SJSA1 (cell line): ENCODE measurements around the gene SCN9A. TPM values are rescaled to one million over a fixed set of nuclear protein-coding genes. Genes with fewer than 3 reads are reported as not detected.
A peak's percentile ranks its signal among the peaks of the same experiment; 100 is the strongest.
"Not testable (repeated sequence)": the region's sequence is repeated elsewhere in the genome, so short reads cannot be mapped to it uniquely, and the experiment has no call there.

ENCODE experiments used
- DNase-seq, 2 experiments: peaks; one replicate each; pipeline ENCODE4 v3.0.0-alpha.2; 2015 to 2020; ENCODE audit warnings: low spot score in 2 of 2, low read depth in 1 of 2
- H3K27ac ChIP-seq: fragments of 250-450 bp; sonication (Bioruptor Pico); 2 replicates; pipeline ENCODE4 v1.5.1; 2020; ENCODE audit warnings: mild to moderate bottlenecking, moderate library complexity
- H3K27me3 ChIP-seq: fragments of 250-450 bp; sonication (Bioruptor Pico); replicated peaks from 2 replicates; pipeline ENCODE4 v1.5.1; 2020; ENCODE audit warnings: mild to moderate bottlenecking, moderate library complexity
- H3K36me3 ChIP-seq: fragments of 250-450 bp; sonication (Bioruptor Pico); 2 replicates; pipeline ENCODE4 v1.5.1; 2020; ENCODE audit warnings: mild to moderate bottlenecking
- H3K4me1 ChIP-seq: fragments of 250-450 bp; sonication (Bioruptor Pico); replicated peaks from 2 replicates; pipeline ENCODE4 v1.6.1; 2021; ENCODE audit warnings: mild to moderate bottlenecking
- H3K4me3 ChIP-seq: fragments of 250-450 bp; sonication (Bioruptor Pico); 2 replicates; pipeline ENCODE4 v1.5.1; 2020; ENCODE audit warnings: mild to moderate bottlenecking
- H3K9me3 ChIP-seq: fragments of 250-450 bp; sonication (Bioruptor Pico); replicated peaks from 2 replicates; pipeline ENCODE4 v1.5.1; 2020; ENCODE audit warnings: mild to moderate bottlenecking
- total RNA-seq: library from RNA; depleted of rRNA; stranded (reverse); fragments of >200 nt; shearing (Covaris generic); gene quantifications from 2 replicates; pipeline ENCODE4 v1.2.3, GENCODE V29; 2014; rRNA removed

SCN9A gene
- 11.5 and 19.9 TPM in 2 replicates for total RNA-seq

DNA sequence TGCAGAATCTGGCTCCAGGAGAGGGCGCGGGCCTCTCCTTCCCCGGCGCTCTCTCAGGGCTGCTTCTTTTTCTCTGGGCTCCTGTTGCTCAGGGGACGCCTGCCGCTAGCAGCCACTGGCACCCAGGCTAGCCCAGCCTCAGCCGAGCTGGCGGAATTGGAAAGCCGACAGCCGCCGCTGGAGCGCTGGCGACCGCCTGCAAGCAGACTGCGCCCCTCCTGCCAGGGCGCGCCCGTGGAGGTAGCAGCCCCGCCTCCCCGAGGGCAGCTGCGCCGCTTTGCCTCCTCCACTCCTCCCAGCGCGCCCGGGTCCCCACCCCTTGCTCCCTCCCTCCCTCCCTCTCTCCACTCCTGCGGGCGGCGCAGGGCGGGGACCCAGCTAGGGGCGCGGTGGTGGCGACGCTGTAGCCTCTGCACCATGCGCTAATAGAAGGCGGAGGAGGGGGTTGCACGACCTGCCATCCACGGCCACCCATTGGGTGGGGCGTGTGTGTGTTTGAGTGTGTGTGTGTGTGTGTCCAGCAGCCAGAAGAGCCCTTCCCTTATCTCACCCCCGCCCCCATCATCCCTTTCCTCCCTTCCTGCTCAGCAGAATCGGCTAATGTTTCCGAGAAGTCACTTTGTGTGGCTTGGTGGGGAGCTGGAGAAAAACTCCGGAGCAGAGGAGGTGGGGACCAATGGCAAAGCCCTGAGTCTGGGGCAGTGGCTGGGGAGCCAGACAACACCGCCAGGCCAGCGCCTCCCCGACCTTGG lies at the start of gene SCN9A:
Gene SCN9A, minus strand, starts transcription at position 209 of the 752 bp plus-strand sequence. CDS start 64,188 bp downstream, outside the sequence.
- peaks cover 28% of the 10 kb centered on the region for H3K4me1 ChIP-seq
- peak within 1 kb of the TSS; percentile 54 for H3K4me3 ChIP-seq
- no peaks in the 10 kb centered on the region for H3K36me3 ChIP-seq
- no peaks in the 10 kb centered on the region for H3K27me3 ChIP-seq
- no peaks in the 10 kb centered on the region for H3K9me3 ChIP-seq
- peak; percentile 85 to 90 for DNase-seq
- H3K27ac ChIP-seq: peak within 1 kb of the TSS; percentile 46

DNA sequence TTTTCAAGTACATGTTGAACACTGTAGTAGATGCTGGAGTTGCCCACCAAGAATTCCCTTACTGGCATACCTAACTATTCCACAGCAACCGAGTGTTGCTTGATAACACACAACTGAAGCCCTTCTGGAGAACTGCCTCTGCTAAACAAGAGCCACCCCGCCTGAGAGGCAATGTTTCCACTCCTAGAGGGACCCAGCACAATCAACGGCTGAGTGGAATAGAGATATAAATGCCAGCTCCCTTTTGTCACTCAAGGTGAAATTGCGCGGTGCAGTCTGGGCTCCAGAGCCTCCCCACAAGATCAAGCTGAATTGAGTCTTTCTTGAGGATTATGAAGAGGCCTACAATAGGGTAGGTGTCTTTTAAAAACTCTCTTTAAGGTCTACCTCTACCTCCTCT lies 49.1 kb upstream of the SCN9A start:
- Histone ChIP-seq H3K36me3 (no peaks in the 10 kb centered on the region), H3K9me3 (no peaks in the 10 kb centered on the region), H3K4me3 (no peak overlapping the region), H3K4me1 (no peaks in the 10 kb centered on the region), H3K27me3 (no peaks in the 10 kb centered on the region), H3K27ac (no peak overlapping the region)
- no peak for DNase-seq

- H3K27ac ChIP-seq: no peak overlapping the region
- H3K4me1 ChIP-seq: no peaks in the 10 kb centered on the region
- DNase-seq: peak in 1 of 2 experiments; percentile 44
- no peaks in the 10 kb centered on the region for H3K27me3 ChIP-seq
- 0 out of 2 replicates have a peak, but pooled peaks cover 3% of the 10 kb centered on the region for H3K9me3 ChIP-seq
- H3K4me3 ChIP-seq: no peak overlapping the region
- no peaks in the 10 kb centered on the region for H3K36me3 ChIP-seq
Measured at GRCh38 chr2:166419616-166419934, 43.8 kb upstream of the SCN9A start.

GRCh38 chr2:166418853-166419615 lies 43.3 kb upstream of the SCN9A start:
- DNase-seq: no peak
- Histone ChIP-seq H3K4me1 (no peaks in the 10 kb centered on the region), H3K4me3 (no peak overlapping the region), H3K27me3 (no peaks in the 10 kb centered on the region), H3K27ac (no peak overlapping the region), H3K36me3 (no peaks in the 10 kb centered on the region), H3K9me3 (0 out of 2 replicates have a peak, but pooled peaks cover 3% of the 10 kb centered on the region)

- Histone ChIP-seq H3K36me3 (no peaks in the 10 kb centered on the region), H3K27me3 (no peaks in the 10 kb centered on the region), H3K9me3 (0 out of 2 replicates have a peak, but pooled peaks cover 3% of the 10 kb centered on the region), H3K4me3 (no peak overlapping the region), H3K4me1 (peaks cover 10% of the 10 kb centered on the region), H3K27ac (no peak overlapping the region)
- DNase-seq: no peak
Measured at GRCh38 chr2:166417669-166418068, 41.9 kb upstream of the SCN9A start.

- Histone ChIP-seq H3K27me3 (no peaks in the 10 kb centered on the region), H3K36me3 (no peaks in the 10 kb centered on the region), H3K4me1 (peaks cover 36% of the 10 kb centered on the region), H3K4me3 (no peak overlapping the region), H3K9me3 (no peaks in the 10 kb centered on the region), H3K27ac (peak overlapping the region; percentile 96)
- no peak for DNase-seq
Measured at GRCh38 chr2:166413255-166413654, 37.5 kb upstream of the SCN9A start.

- peak; percentile 61 to 80 for DNase-seq
- Histone ChIP-seq H3K4me1 (peaks cover 36% of the 10 kb centered on the region), H3K27me3 (no peaks in the 10 kb centered on the region), H3K9me3 (no peaks in the 10 kb centered on the region), H3K36me3 (no peaks in the 10 kb centered on the region), H3K27ac (peak overlapping the region; percentile 96), H3K4me3 (no peak overlapping the region)
Measured at GRCh38 chr2:166411473-166412230, 35.9 kb upstream of the SCN9A start.

DNA sequence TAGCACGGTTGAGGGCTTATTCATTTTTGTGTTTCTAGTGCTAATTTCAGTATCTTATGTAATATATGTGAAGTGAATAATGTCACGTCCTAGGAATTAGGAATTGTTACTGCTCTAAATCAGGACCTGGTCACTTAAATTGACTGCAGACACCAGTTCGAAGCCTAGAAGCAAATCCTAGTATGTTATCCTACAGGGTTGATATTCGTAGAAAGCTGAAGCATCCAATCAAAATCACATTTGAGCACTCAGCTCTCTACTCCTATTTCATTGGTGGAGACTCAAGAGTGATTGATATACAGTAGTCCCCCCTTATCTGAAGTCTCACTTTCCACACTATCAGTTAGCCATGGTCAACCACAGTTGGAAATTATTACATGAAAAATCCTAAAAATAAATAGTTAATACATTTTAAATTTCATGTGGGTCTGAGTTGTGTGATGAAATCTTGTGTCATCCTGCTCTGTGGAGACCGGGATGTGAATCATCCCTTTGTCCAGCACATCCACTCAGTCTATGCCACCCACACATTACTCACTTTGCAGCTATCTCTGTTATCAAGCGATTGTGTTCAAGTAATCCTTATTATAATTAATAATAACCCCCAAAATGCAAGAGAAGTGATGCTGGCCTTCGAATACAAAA lies 35.2 kb upstream of the SCN9A start:
- H3K36me3 ChIP-seq: no peaks in the 10 kb centered on the region
- H3K4me3 ChIP-seq: no peak overlapping the region
- no peaks in the 10 kb centered on the region for H3K9me3 ChIP-seq
- peaks cover 36% of the 10 kb centered on the region for H3K4me1 ChIP-seq
- peak; percentile 80 to 87 for DNase-seq
- no peaks in the 10 kb centered on the region for H3K27me3 ChIP-seq
- H3K27ac ChIP-seq: peak overlapping the region; percentile 96

DNA sequence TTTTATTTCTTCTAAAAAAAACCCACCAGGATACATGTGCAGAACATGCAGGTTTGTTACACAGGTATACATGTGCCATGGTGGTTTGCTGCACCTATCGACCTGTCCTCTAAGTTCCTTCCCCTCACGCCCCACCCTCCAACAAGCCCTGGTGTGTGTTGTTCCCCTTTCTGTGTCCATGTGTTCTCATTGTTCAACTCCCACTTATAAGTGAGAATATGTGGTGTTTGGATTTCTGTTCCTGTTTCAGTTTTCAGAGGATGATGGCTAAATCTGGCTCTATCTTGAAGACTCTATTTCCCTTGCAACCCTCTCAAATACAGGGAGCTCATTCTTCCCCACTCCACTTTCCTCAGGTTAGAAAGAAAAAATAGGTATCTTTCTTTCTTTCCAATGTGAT lies 32.0 kb upstream of the SCN9A start:
- H3K9me3 ChIP-seq, H3K4me3 ChIP-seq, H3K27me3 ChIP-seq, DNase-seq, H3K36me3 ChIP-seq, H3K27ac ChIP-seq: not testable (repeated sequence)
- peaks cover 41% of the 10 kb centered on the region for H3K4me1 ChIP-seq

DNA sequence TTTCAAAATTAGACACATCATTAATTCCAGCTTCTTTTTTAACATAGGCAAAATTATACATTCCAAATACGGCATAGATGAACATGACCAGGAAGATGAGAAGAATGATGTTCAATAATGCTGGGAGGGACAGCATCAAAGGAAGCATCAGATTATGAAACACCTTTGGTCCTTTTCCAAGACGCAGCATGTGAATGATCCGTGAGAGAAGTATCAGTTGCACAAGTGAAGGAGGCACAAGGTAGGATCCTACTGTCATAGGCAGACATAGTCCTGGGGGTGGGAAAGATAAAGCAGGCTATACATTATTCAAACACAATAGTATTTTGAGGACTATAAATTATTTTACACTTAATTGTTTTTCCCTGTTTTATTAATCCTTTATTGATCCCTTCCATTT lies 30.6 kb upstream of the SCN9A start:
- DNase-seq: no peak
- Histone ChIP-seq H3K36me3 (no peaks in the 10 kb centered on the region), H3K9me3 (no peaks in the 10 kb centered on the region), H3K27me3 (no peaks in the 10 kb centered on the region), H3K4me3 (no peak overlapping the region), H3K4me1 (peaks cover 27% of the 10 kb centered on the region), H3K27ac (no peak overlapping the region)

GRCh38 chr2:166405569-166405926 lies 29.8 kb upstream of the SCN9A start:
- no peaks in the 10 kb centered on the region for H3K9me3 ChIP-seq
- H3K27me3 ChIP-seq: no peaks in the 10 kb centered on the region
- no peak for DNase-seq
- H3K4me3 ChIP-seq: no peak overlapping the region
- peaks cover 19% of the 10 kb centered on the region for H3K4me1 ChIP-seq
- H3K36me3 ChIP-seq: no peaks in the 10 kb centered on the region
- H3K27ac ChIP-seq: peak overlapping the region; percentile 7; the same call in 1 of the 2 replicates

DNA sequence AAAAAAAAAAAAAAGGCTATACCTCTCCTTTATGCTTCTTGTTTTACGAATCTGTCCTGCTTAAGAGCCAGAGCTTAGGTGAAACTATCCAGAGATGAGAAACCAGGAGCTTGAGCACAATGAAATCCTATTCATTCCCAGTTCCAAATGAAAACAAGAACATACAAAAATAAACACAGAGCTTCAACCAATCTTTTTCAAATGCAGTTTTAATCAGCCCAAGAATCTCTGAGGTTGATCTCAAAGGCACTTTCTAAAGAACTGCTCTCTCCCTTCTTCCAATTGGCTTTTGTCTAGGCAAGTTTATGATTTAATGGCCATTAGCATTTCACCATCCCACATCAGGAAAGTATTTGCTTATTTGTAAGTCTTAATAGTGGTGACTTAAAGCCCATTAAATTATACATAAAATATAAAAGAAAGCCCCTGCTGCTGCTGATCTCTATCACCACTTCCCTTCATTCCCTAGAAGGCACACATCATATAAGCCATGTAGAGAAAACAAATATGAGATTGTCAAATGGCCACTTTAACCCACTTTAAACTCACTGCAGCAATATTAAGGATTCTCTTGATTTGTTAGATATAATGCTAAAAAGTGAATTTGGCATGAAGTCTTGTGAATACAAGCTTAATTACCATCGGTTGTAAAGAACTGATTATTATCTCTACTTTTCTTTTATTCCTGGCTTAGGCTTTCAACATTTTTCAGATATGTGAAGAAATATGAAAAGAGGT lies 29.3 kb upstream of the SCN9A start:
- DNase-seq: peak in 1 of 2 experiments; percentile 64
- no peaks in the 10 kb centered on the region for H3K27me3 ChIP-seq
- H3K27ac ChIP-seq: peak overlapping the region; percentile 7; the same call in 1 of the 2 replicates
- no peak overlapping the region for H3K4me3 ChIP-seq
- H3K36me3 ChIP-seq: no peaks in the 10 kb centered on the region
- H3K9me3 ChIP-seq: no peaks in the 10 kb centered on the region
- peaks cover 14% of the 10 kb centered on the region for H3K4me1 ChIP-seq

DNA sequence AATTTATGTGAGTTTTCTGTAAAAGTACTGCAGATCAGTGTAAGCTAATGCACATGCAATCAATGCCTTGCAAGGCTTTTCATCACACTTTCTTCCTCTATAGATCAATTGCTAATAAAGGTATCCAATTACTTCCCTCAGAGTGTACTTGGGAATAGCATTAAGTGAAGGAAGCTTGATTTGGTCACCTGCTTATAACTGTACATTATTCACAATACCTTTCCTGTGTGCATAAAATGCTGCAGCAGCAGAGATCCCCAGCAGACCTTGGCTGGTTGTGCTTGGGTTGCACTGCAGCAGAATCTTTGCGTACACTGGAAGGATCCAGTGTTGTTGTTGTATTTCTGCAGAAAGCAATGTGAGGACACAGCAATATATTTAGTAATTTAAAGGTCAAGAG lies 18.5 kb upstream of the SCN9A start:
- DNase-seq: no peak
- H3K27ac ChIP-seq: no peak overlapping the region
- H3K4me3 ChIP-seq: no peak overlapping the region
- no peaks in the 10 kb centered on the region for H3K9me3 ChIP-seq
- no peaks in the 10 kb centered on the region for H3K4me1 ChIP-seq
- no peaks in the 10 kb centered on the region for H3K27me3 ChIP-seq
- H3K36me3 ChIP-seq: no peaks in the 10 kb centered on the region
